Measurements from ENCODE around the gene RHEBL1.

The RHEBL1 gene

GRCh38 chr12:49019443-49020324 lies 50.1 kb downstream of the RHEBL1 start:
- DNase-seq (ENCODE audit: low spot score) = no peak

- DNase-seq (ENCODE audit: low spot score) = no peak
Observed at GRCh38 chr12:49019120-49019430, 50.7 kb downstream of the RHEBL1 start.

GRCh38 chr12:49018261-49019119 lies 51.3 kb downstream of the RHEBL1 start, which contains the start of gene PRKAG1:
PRKAG1 (minus strand) TSS chr12:49018776; CDS start chr12:49018740, 36 bp downstream.
- peak; percentile 98 for DNase-seq (ENCODE audit: low spot score)

GRCh38 chr12:49017891-49018260 lies 51.9 kb downstream of the RHEBL1 start:
- DNase-seq (ENCODE audit: low spot score) = no peak

GRCh38 chr12:49015196-49015595 lies 54.6 kb downstream of the RHEBL1 start:
- DNase-seq (ENCODE audit: low spot score) = no peak

All from Ammon's horn (tissue), 1 donor.